Suprapubic skin (tissue), 4 donors: ENCODE data around the gene SLX4.

Experiments
- CTCF ChIP-seq, 2 donors: fragments of 200-600 bp in 1 of 2; fragments of 450-650 bp in 1 of 2; sonication (generic) in 1 of 2; IDR thresholded peaks; one replicate each; pipeline ENCODE4 v1.5.1; 2016 to 2019; ENCODE audit warnings: antibody characterized with exemption in 2 of 2, mild to moderate bottlenecking in 1 of 2, moderate library complexity in 1 of 2
- EP300 ChIP-seq: sonication (generic); formaldehyde crosslinking; IDR thresholded peaks from one replicate; pipeline ENCODE4 v1.6.1; 2017; ENCODE audit warnings: antibody characterized with exemption
- POLR2A ChIP-seq, 2 donors: fragments of 450-650 bp; IDR thresholded peaks; one replicate each; pipeline ENCODE4 v1.6.1; 2017; ENCODE audit warnings: antibody characterized with exemption in 2 of 2, mild to moderate bottlenecking in 2 of 2, moderate library complexity in 2 of 2
- POLR2AphosphoS5 ChIP-seq, 3 donors: sonication (generic); formaldehyde crosslinking; IDR thresholded peaks; one replicate each; pipeline ENCODE4 v1.6.1; 2017; ENCODE audit warnings: antibody characterized with exemption in 3 of 3

GRCh38 chr16:3599922-3600321 lies 11.5 kb downstream of the SLX4 start:
- TF ChIP-seq CTCF (IDR thresholded peaks at IDR 0.05) (no peak), POLR2A (IDR thresholded peaks at IDR 0.05) (no peak), POLR2AphosphoS5 (IDR thresholded peaks at IDR 0.05) (no peak), EP300 (no peak)
